ENCODE results near the gene DXO.
"Not testable (repeated sequence)": the region's sequence is repeated elsewhere in the genome, so short reads cannot be mapped to it uniquely, and the experiment has no call there.

GRCh38 chr6:31980998-31981397 lies 9.1 kb upstream of the DXO start:
- TF ChIP-seq CTCF, POLR2A (IDR thresholded peaks at IDR 0.05): not testable (repeated sequence)

Measured in body of pancreas (tissue), 4 donors.